H9 (cell line): ENCODE results near the gene MAP9. TPM values are rescaled to one million over a fixed set of nuclear protein-coding genes. Genes with fewer than 3 reads are reported as not detected.

Experiments
- DNase-seq: peaks from one replicate; pipeline ENCODE4 v3.0.0-alpha.2; 2017
- H2AFZ ChIP-seq: one replicate; pipeline ENCODE4 v1.6.1; 2013; ENCODE audit warnings: mild to moderate bottlenecking, low read length, control low read depth, moderate library complexity
- H2AK5ac ChIP-seq: 2 replicates; pipeline ENCODE4 v1.6.1; 2013; ENCODE audit warnings: low read length, control low read depth, mixed read lengths; ENCODE audit not compliant: insufficient read length
- H2BK120ac ChIP-seq: one replicate; pipeline ENCODE4 v1.6.1; 2013; ENCODE audit warnings: low read depth, mild to moderate bottlenecking, low read length, control low read depth, inconsistent platforms; ENCODE audit not compliant: poor library complexity, severe bottlenecking
- H2BK12ac ChIP-seq: 2 replicates; pipeline ENCODE4 v1.6.1; 2013; ENCODE audit warnings: low read length, control low read depth, mixed read lengths, low read depth; ENCODE audit not compliant: insufficient read length
- H2BK15ac ChIP-seq: 2 replicates; pipeline ENCODE4 v1.6.1; 2013; ENCODE audit warnings: low read depth, low read length, control low read depth
- H2BK20ac ChIP-seq: one replicate; pipeline ENCODE4 v1.6.1; 2013; ENCODE audit warnings: low read depth, mild to moderate bottlenecking, low read length, control low read depth, inconsistent platforms; ENCODE audit not compliant: poor library complexity, severe bottlenecking
- H2BK5ac ChIP-seq: 2 replicates; pipeline ENCODE4 v1.6.1; 2013; ENCODE audit warnings: low read length, control low read depth, mixed read lengths; ENCODE audit not compliant: insufficient read length
- H3K14ac ChIP-seq: 2 replicates; pipeline ENCODE4 v1.6.1; 2013; ENCODE audit warnings: low read length, control low read depth; ENCODE audit not compliant: insufficient read depth
- H3K18ac ChIP-seq: 2 replicates; pipeline ENCODE4 v1.6.1; 2013; ENCODE audit warnings: low read depth, mild to moderate bottlenecking, mixed read lengths, low read length, control low read depth; ENCODE audit not compliant: insufficient read length
- H3K23ac ChIP-seq: 2 replicates; pipeline ENCODE4 v1.6.1; 2013; ENCODE audit warnings: low read length, control low read depth, mixed read lengths, low read depth; ENCODE audit not compliant: insufficient read length
- H3K23me2 ChIP-seq: 2 replicates; pipeline ENCODE4 v1.6.1; 2013; ENCODE audit warnings: low read depth, mild to moderate bottlenecking, mixed read lengths, low read length, control low read depth; ENCODE audit not compliant: insufficient read length, poor library complexity, severe bottlenecking
- H3K27ac ChIP-seq: 2 replicates; pipeline ENCODE4 v1.5.1; 2013; ENCODE audit warnings: low read length, control low read depth, mixed read lengths, low read depth; ENCODE audit not compliant: insufficient read length
- H3K27me3 ChIP-seq: 2 replicates; pipeline ENCODE4 v1.6.1; 2013; ENCODE audit warnings: low read length, control low read depth, inconsistent platforms; ENCODE audit not compliant: insufficient read depth
- H3K4ac ChIP-seq: 2 replicates; pipeline ENCODE4 v1.6.1; 2013; ENCODE audit warnings: low read depth, mild to moderate bottlenecking, control low read depth, inconsistent platforms, low read length, moderate library complexity
- H3K4me1 ChIP-seq: 2 replicates; pipeline ENCODE4 v1.6.1; 2013; ENCODE audit warnings: low read length, control low read depth, inconsistent platforms; ENCODE audit not compliant: insufficient read depth
- H3K4me2 ChIP-seq: 2 replicates; pipeline ENCODE4 v1.6.1; 2013; ENCODE audit warnings: low read length, control low read depth, mixed read lengths; ENCODE audit not compliant: insufficient read length, insufficient read depth
- H3K56ac ChIP-seq: 2 replicates; pipeline ENCODE4 v1.6.1; 2013; ENCODE audit warnings: low read depth, mild to moderate bottlenecking, mixed read lengths, low read length, control low read depth; ENCODE audit not compliant: insufficient read length
- H3K79me1 ChIP-seq: 2 replicates; pipeline ENCODE4 v1.6.1; 2013; ENCODE audit warnings: low read depth, mild to moderate bottlenecking, moderate library complexity, low read length, control low read depth, inconsistent platforms; ENCODE audit not compliant: insufficient read depth, poor library complexity, severe bottlenecking
- H3K79me2 ChIP-seq: 2 replicates; pipeline ENCODE4 v1.6.1; 2013; ENCODE audit warnings: low read length, control low read depth, inconsistent platforms; ENCODE audit not compliant: insufficient read depth
- H3K9ac ChIP-seq: 2 replicates; pipeline ENCODE4 v1.6.1; 2013; ENCODE audit warnings: low read length, control low read depth, mixed read lengths; ENCODE audit not compliant: insufficient read length; ENCODE audit errors: extremely low read depth
- H3K9me3 ChIP-seq: one replicate; pipeline ENCODE4 v1.6.1; 2013; ENCODE audit warnings: low read depth, low read length, inconsistent platforms; ENCODE audit not compliant: control insufficient read depth
- H3T11ph ChIP-seq: one replicate; pipeline ENCODE4 v1.6.1; 2013; ENCODE audit warnings: mild to moderate bottlenecking, low read length, control low read depth, inconsistent platforms
- H4K20me1 ChIP-seq: one replicate; pipeline ENCODE4 v1.6.1; 2013; ENCODE audit not compliant: control insufficient read depth, insufficient read length, insufficient read depth
- H4K5ac ChIP-seq: 2 replicates; pipeline ENCODE4 v1.6.1; 2013; ENCODE audit warnings: low read depth, mild to moderate bottlenecking, mixed read lengths, low read length, control low read depth; ENCODE audit not compliant: insufficient read length
- H4K8ac ChIP-seq: replicated peaks from 2 replicates; pipeline ENCODE4 v1.6.1; 2013; ENCODE audit warnings: low read length, control low read depth, mixed read lengths, low read depth; ENCODE audit not compliant: insufficient read length
- H4K91ac ChIP-seq: 2 replicates; pipeline ENCODE4 v1.6.1; 2013; ENCODE audit warnings: low read depth, mild to moderate bottlenecking, moderate library complexity, mixed read lengths, low read length, control low read depth; ENCODE audit not compliant: insufficient read length
- H3K27ac Mint-ChIP-seq, 3 experiments: 2 replicates in 2 of 3; 3 replicates in 1 of 3; pipeline ENCODE4 v1.8.0; 2020 to 2021; ENCODE audit warnings: mixed read lengths in 3 of 3, mild to moderate bottlenecking in 1 of 3, moderate library complexity in 1 of 3
- H3K27me3 Mint-ChIP-seq: 2 replicates; pipeline ENCODE4 v1.8.0; 2021; ENCODE audit warnings: low read depth, mild to moderate bottlenecking, moderate library complexity, mixed read lengths
- H3K36me3 Mint-ChIP-seq, 3 experiments: 2 replicates in 2 of 3; 3 replicates in 1 of 3; pipeline ENCODE4 v1.8.0; 2020 to 2021; ENCODE audit warnings: low read depth in 3 of 3, mixed read lengths in 3 of 3; ENCODE audit not compliant: insufficient read depth in 1 of 3
- H3K4me1 Mint-ChIP-seq, 2 experiments: 2 replicates each; pipeline ENCODE4 v1.8.0; 2020; ENCODE audit warnings: mixed read lengths in 2 of 2
- H3K4me3 Mint-ChIP-seq, 2 experiments: 2 replicates in 1 of 2; 3 replicates in 1 of 2; pipeline ENCODE4 v1.8.0; 2020 to 2021; ENCODE audit warnings: mild to moderate bottlenecking in 2 of 2, mixed read lengths in 2 of 2, moderate library complexity in 1 of 2
- H3K9me3 Mint-ChIP-seq, 2 experiments: 2 replicates in 1 of 2; 3 replicates in 1 of 2; pipeline ENCODE4 v1.8.0; 2020; ENCODE audit warnings: mild to moderate bottlenecking in 2 of 2, mixed read lengths in 2 of 2, moderate library complexity in 1 of 2
- WGBS: extraction: QIAGEN DNeasy Blood & Tissue Kit; methylation state at CpG from one replicate; pipeline ENCODE4 v1.1.7; 2013; ENCODE audit warnings: missing lambda C conversion rate, low lambda C conversion rate, mixed read lengths; ENCODE audit not compliant: insufficient read length; ENCODE audit errors: extremely low coverage; 5-methylcytosine and 5-hydroxymethylcytosine counted together
- total RNA-seq: library from RNA; stranded (reverse); gene quantifications from 2 replicates; pipeline ENCODE4 v1.2.1, GENCODE V29; 2021
- TF ChIP-seq, protein P1 (sequence below): fragments of 200-600 bp; sonication (generic); conservative IDR thresholded peaks from 3 replicates; pipeline ENCODE4 v1.8.0; 2021; ENCODE audit warnings: antibody characterized with exemption, mild to moderate bottlenecking

The MAP9 gene
- total RNA-seq, 1 experiment from 2014 or later: 15.4 TPM

DNA sequence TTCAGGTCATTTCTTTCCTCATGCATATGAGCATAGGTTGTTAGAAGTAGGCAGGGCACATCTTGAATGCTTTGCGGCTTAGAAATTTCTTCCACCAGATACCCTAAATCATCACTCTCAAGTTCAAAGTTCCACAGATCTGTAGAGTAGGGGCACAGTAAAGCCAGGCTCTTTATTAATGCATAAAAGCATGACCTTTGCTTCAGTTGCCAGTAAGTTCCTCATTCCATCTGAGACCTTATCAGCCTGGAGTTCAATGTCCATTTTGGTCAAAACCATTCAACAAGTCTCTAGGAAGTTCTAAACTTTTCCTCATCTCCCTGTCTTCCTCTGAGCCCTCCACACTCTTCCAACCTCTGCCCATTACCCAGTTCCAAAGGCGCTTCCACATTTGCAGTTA is 77.7 kb downstream of the MAP9 start:
- no peak overlapping the region for H4K91ac ChIP-seq
- TF ChIP-seq, protein P1, sequence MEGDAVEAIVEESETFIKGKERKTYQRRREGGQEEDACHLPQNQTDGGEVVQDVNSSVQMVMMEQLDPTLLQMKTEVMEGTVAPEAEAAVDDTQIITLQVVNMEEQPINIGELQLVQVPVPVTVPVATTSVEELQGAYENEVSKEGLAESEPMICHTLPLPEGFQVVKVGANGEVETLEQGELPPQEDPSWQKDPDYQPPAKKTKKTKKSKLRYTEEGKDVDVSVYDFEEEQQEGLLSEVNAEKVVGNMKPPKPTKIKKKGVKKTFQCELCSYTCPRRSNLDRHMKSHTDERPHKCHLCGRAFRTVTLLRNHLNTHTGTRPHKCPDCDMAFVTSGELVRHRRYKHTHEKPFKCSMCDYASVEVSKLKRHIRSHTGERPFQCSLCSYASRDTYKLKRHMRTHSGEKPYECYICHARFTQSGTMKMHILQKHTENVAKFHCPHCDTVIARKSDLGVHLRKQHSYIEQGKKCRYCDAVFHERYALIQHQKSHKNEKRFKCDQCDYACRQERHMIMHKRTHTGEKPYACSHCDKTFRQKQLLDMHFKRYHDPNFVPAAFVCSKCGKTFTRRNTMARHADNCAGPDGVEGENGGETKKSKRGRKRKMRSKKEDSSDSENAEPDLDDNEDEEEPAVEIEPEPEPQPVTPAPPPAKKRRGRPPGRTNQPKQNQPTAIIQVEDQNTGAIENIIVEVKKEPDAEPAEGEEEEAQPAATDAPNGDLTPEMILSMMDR: no peak
- no peak overlapping the region for H3K27ac ChIP-seq
- no peak overlapping the region for H3K9ac ChIP-seq
- no peak overlapping the region for H4K5ac ChIP-seq
- H3K18ac ChIP-seq: no peak overlapping the region
- Mint-ChIP-seq H3K27ac (no peak overlapping the region), H3K4me3 (no peak overlapping the region), H3K9me3 (peaks cover 26 to 29% of the 10 kb centered on the region in 2 experiments), H3K36me3 (peaks cover 12 to 31% (median 23%) of the 10 kb centered on the region in 3 experiments), H3K4me1 (no peaks in the 10 kb centered on the region), H3K27me3 (no peaks in the 10 kb centered on the region)
- H4K8ac ChIP-seq: no peak overlapping the region
- no peak overlapping the region for H3K14ac ChIP-seq
- H4K20me1 ChIP-seq: no peaks in the 10 kb centered on the region
- no peak overlapping the region for H3T11ph ChIP-seq
- H3K79me2 ChIP-seq: no peaks in the 10 kb centered on the region
- no peaks in the 10 kb centered on the region for H3K4me1 ChIP-seq
- H2AK5ac ChIP-seq: no peak overlapping the region
- H2BK15ac ChIP-seq: no peak overlapping the region
- no CpG with 5 or more reads among the region's 2 CpGs for WGBS
- peaks cover 9% of the 10 kb centered on the region for H3K9me3 ChIP-seq
- no peak overlapping the region for H3K23ac ChIP-seq
- H3K56ac ChIP-seq: no peak overlapping the region
- H2BK12ac ChIP-seq: no peak overlapping the region
- no peaks in the 10 kb centered on the region for H3K79me1 ChIP-seq
- H2BK20ac ChIP-seq: no peak overlapping the region
- no peaks in the 10 kb centered on the region for H3K27me3 ChIP-seq
- no peak overlapping the region for H2BK120ac ChIP-seq
- H3K4me2 ChIP-seq: no peak overlapping the region
- DNase-seq: no peak
- H3K4ac ChIP-seq: no peak overlapping the region
- H2AFZ ChIP-seq: no peak overlapping the region
- H2BK5ac ChIP-seq: no peak overlapping the region
- no peaks in the 10 kb centered on the region for H3K23me2 ChIP-seq

Other genes starting within 250 kb of the MAP9 start
- 0.09 TPM in 1 of 2 replicates, not detected in the other for gene NPY2R, start 168.3 kb downstream of the MAP9 start, total RNA-seq